ENCODE data around the gene LMBRD2. TPM values are rescaled to one million over a fixed set of nuclear protein-coding genes. Genes with fewer than 3 reads are reported as not detected.

The LMBRD2 gene
- total RNA-seq, 2 experiments from 2014 or later, result 4.1 to 4.2 TPM

GRCh38 chr5:36180556-36181350 is 29.1 kb upstream of the LMBRD2 start:
- intact Hi-C loops (cut with DNase I, micrococcal nuclease), result no loop called here
- peaks cover 56% of the 10 kb centered on the region for H3K36me3 ChIP-seq (ENCODE audit: insufficient read depth, low read length)
- H3K27ac Mint-ChIP-seq, result no peak overlapping the region

GRCh38 chr5:36179950-36180349 is 28.3 kb upstream of the LMBRD2 start:
- no peak for TF ChIP-seq CTCF (IDR thresholded peaks at IDR 0.05)
- Histone ChIP-seq H3K4me3 (ENCODE audit: low read length) (no peak overlapping the region), H3K27me3 (ENCODE audit: control insufficient read depth in 1 of 2, insufficient read depth in 2 of 2, low read length in 2 of 2) (no peaks in the 10 kb centered on the region), H3K4me1 (ENCODE audit: insufficient read depth, low read length) (no peaks in the 10 kb centered on the region), H3K27ac (ENCODE audit: low read depth in 1 of 2, low read length in 2 of 2) (no peak overlapping the region), H3K36me3 (ENCODE audit: insufficient read depth, low read length) (peaks cover 56% of the 10 kb centered on the region), H3K9me3 (ENCODE audit: control insufficient read depth in 1 of 2, insufficient read depth in 1 of 2, low read length in 2 of 2) (no peaks in the 10 kb centered on the region)
- DNase-seq, result no peak
- CTCF ChIA-PET, result interaction anchor here (0.5 kb wide), 1 partner anchor 1199 kb away, joined by 3 read pairs; no protein-coding TSS in a partner anchor
- Mint-ChIP-seq H3K27ac (no peak overlapping the region), H3K4me3 (no peak overlapping the region), H3K4me1 (ENCODE audit: low read depth) (no peaks in the 10 kb centered on the region), H3K27me3 (no peaks in the 10 kb centered on the region), H3K9me3 (no peaks in the 10 kb centered on the region), H3K36me3 (ENCODE audit: low read depth) (peaks cover 89% of the 10 kb centered on the region)
- POLR2A ChIA-PET, result interaction anchor here (0.7 kb wide), 1 partner anchor 561 kb away, joined by 4 read pairs; no protein-coding TSS in a partner anchor
- intact Hi-C loops (cut with DNase I, micrococcal nuclease), result no loop called here
- no peak for ATAC-seq (ENCODE audit: poor library complexity)

More at GRCh38 chr5:36180556-36181350, 29.1 kb upstream of the LMBRD2 start:
- ChIA-PET CTCF (no interaction called here), POLR2A (interaction anchor here (0.7 kb wide), 1 partner anchor 562 kb away, joined by 4 read pairs; no protein-coding TSS in a partner anchor)
- Mint-ChIP-seq H3K36me3 (ENCODE audit: low read depth) (peaks cover 89% of the 10 kb centered on the region), H3K4me3 (no peak overlapping the region), H3K27me3 (no peaks in the 10 kb centered on the region), H3K9me3 (peaks cover under 1% of the 10 kb centered on the region), H3K4me1 (ENCODE audit: low read depth) (no peaks in the 10 kb centered on the region)
- Histone ChIP-seq H3K9me3 (ENCODE audit: control insufficient read depth in 1 of 2, insufficient read depth in 1 of 2, low read length in 2 of 2) (no peaks in the 10 kb centered on the region), H3K4me3 (ENCODE audit: low read length) (no peak overlapping the region), H3K4me1 (ENCODE audit: insufficient read depth, low read length) (no peaks in the 10 kb centered on the region), H3K27ac (ENCODE audit: low read depth in 1 of 2, low read length in 2 of 2) (no peak overlapping the region), H3K27me3 (ENCODE audit: control insufficient read depth in 1 of 2, insufficient read depth in 2 of 2, low read length in 2 of 2) (no peaks in the 10 kb centered on the region)
- TF ChIP-seq CTCF (IDR thresholded peaks at IDR 0.05), result no peak
- no peak for ATAC-seq (ENCODE audit: poor library complexity)
- DNase-seq, result no peak

GRCh38 chr5:36178524-36178890 is 26.8 kb upstream of the LMBRD2 start:
- H3K4me3 ChIP-seq (ENCODE audit: low read length), result no peak overlapping the region
- H3K27ac ChIP-seq (ENCODE audit: low read depth in 1 of 2, low read length in 2 of 2), result no peak overlapping the region
- H3K4me3 Mint-ChIP-seq, result no peak overlapping the region
- ATAC-seq (ENCODE audit: poor library complexity) (no peak), DNase-seq (no peak)
- peaks cover 67% of the 10 kb centered on the region for H3K36me3 ChIP-seq (ENCODE audit: insufficient read depth, low read length)
- no peaks in the 10 kb centered on the region for H3K4me1 Mint-ChIP-seq (ENCODE audit: low read depth)
- H3K9me3 ChIP-seq (ENCODE audit: control insufficient read depth in 1 of 2, insufficient read depth in 1 of 2, low read length in 2 of 2), result no peaks in the 10 kb centered on the region
- TF ChIP-seq CTCF (IDR thresholded peaks at IDR 0.05), result no peak
- POLR2A ChIA-PET, result interaction anchor here (1.1 kb wide), 1 partner anchor 63 kb away, joined by 4 read pairs; the partner anchor contains the start of gene NADK2
- no peaks in the 10 kb centered on the region for H3K4me1 ChIP-seq (ENCODE audit: insufficient read depth, low read length)
- no peaks in the 10 kb centered on the region for H3K27me3 Mint-ChIP-seq
- CTCF ChIA-PET, result interaction anchor here (1.2 kb wide), 1 partner anchor 10 kb away, joined by 3 read pairs; no protein-coding TSS in a partner anchor
- no peak overlapping the region for H3K27ac Mint-ChIP-seq
- H3K9me3 Mint-ChIP-seq, result no peaks in the 10 kb centered on the region
- intact Hi-C loops (cut with DNase I, micrococcal nuclease), result no loop called here
- peaks cover 92% of the 10 kb centered on the region for H3K36me3 Mint-ChIP-seq (ENCODE audit: low read depth)
- H3K27me3 ChIP-seq (ENCODE audit: control insufficient read depth in 1 of 2, insufficient read depth in 2 of 2, low read length in 2 of 2), result no peaks in the 10 kb centered on the region

All from CD4-positive, alpha-beta T cell (primary cell).